ENCODE data around the gene DOK5. TPM values are rescaled to one million over a fixed set of nuclear protein-coding genes. Genes with fewer than 3 reads are reported as not detected.

Gene DOK5
- total RNA-seq, 4 donors from 2014 or later = 4.7 to 10.9 (median 7.3) TPM

DNA sequence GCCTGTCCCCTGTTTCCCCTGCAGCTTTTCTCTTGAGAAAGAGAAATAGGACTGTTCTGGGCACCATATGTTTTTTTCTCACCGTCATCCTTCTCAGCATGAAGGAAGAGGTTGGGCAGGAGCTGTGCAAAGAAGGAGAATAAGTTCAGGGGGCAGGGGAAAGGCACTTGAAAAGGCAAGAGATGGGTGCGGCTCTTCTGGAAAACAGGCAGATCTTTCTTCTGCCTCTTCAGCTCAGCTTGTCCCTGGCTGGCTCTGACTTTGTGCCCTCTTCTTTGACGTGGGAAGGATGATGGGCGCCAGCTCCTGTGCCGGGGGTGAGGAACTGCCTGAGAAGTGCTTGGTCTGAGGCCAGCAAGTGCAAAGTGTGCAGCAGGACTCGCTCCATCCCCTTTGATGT lies 206.5 kb downstream of the DOK5 start:
- DNase-seq = no peak

GRCh38 chr20:54688476-54688875 lies 213.1 kb downstream of the DOK5 start:
- intact Hi-C loops (cut with DNase I) = no loop called here
- no peak for DNase-seq
- Histone ChIP-seq H3K27ac (no peak overlapping the region), H3K9me3 (no peaks in the 10 kb centered on the region), H3K4me1 (no peaks in the 10 kb centered on the region), H3K4me3 (replicated peaks in 1 of 3) (no peak overlapping the region), H3K36me3 (no peaks in the 10 kb centered on the region), H3K27me3 (no peaks in the 10 kb centered on the region)
- TF ChIP-seq POLR2A (IDR thresholded peaks at IDR 0.05) (no peak), CTCF (IDR thresholded peaks at IDR 0.05) (no peak)
- WGBS, 2 donors = 92 to 95% methylated on average over 1 of the region's 1 CpG

More for the DNA sequence above, 206.5 kb downstream of the DOK5 start:
- Histone ChIP-seq H3K27ac (no peak overlapping the region), H3K36me3 (no peaks in the 10 kb centered on the region), H3K4me1 (no peaks in the 10 kb centered on the region), H3K9me3 (no peaks in the 10 kb centered on the region), H3K4me3 (replicated peaks in 1 of 3) (no peak overlapping the region), H3K27me3 (no peaks in the 10 kb centered on the region)
- intact Hi-C loops (cut with DNase I) = no loop called here
- TF ChIP-seq POLR2A (IDR thresholded peaks at IDR 0.05) (no peak), CTCF (IDR thresholded peaks at IDR 0.05) (no peak)
- WGBS, 2 donors = 16 to 31% methylated on average over 6 of the region's 6 CpGs

DNA sequence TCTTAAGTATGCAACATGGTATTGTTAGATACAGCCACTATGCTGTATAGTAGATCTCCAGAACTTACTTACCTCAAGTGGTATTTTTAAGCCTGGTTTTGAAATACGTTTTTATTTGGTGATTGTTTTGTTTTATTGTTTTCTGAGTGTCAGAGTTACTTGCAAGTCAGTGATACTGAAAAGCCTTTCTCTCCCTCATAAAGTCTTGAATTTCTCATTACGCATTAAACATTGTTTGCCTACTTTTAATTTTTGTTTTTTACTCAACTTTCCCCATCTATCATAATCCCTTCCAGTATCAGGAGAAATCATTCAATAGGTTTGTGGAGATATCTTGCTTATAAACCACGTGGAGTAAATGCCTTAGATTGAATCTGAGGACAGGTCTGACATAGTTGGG lies 214.9 kb downstream of the DOK5 start:
- H3K27me3 ChIP-seq = no peaks in the 10 kb centered on the region
- WGBS, 2 donors = 72 to 74% methylated on average over 3 of the region's 3 CpGs
- no peak for TF ChIP-seq POLR2A (IDR thresholded peaks at IDR 0.05)
- no peak for DNase-seq
- no peaks in the 10 kb centered on the region for H3K9me3 ChIP-seq
- H3K4me1 ChIP-seq = no peaks in the 10 kb centered on the region
- H3K36me3 ChIP-seq = no peaks in the 10 kb centered on the region
- H3K27ac ChIP-seq = no peak overlapping the region
- intact Hi-C loops (cut with DNase I) = no loop called here
- no peak overlapping the region for H3K4me3 ChIP-seq (replicated peaks in 1 of 3)

GRCh38 chr20:54691327-54691726 lies 215.9 kb downstream of the DOK5 start:
- Histone ChIP-seq H3K4me1 (no peaks in the 10 kb centered on the region), H3K9me3 (no peaks in the 10 kb centered on the region), H3K4me3 (replicated peaks in 1 of 3) (no peak overlapping the region), H3K36me3 (no peaks in the 10 kb centered on the region), H3K27ac (no peak overlapping the region), H3K27me3 (no peaks in the 10 kb centered on the region)
- TF ChIP-seq POLR2A (IDR thresholded peaks at IDR 0.05) = no peak
- no peak for TF ChIP-seq CTCF (IDR thresholded peaks at IDR 0.05)
- intact Hi-C loops (cut with DNase I) = no loop called here
- WGBS, 2 donors = 53 to 70% methylated on average over 2 of the region's 2 CpGs
- no peak for DNase-seq

GRCh38 chr20:54692168-54692887 lies 216.9 kb downstream of the DOK5 start:
- no peak for DNase-seq
- H3K4me3 ChIP-seq (replicated peaks in 1 of 3) = no peak overlapping the region
- intact Hi-C loops (cut with DNase I) = no loop called here
- H3K4me1 ChIP-seq = no peaks in the 10 kb centered on the region
- H3K27me3 ChIP-seq = no peaks in the 10 kb centered on the region
- no peaks in the 10 kb centered on the region for H3K9me3 ChIP-seq
- 65 to 73% methylated on average over 4 of the region's 4 CpGs for WGBS, 2 donors
- H3K36me3 ChIP-seq = no peaks in the 10 kb centered on the region
- TF ChIP-seq CTCF (IDR thresholded peaks at IDR 0.05) (no peak), POLR2A (IDR thresholded peaks at IDR 0.05) (no peak)
- H3K27ac ChIP-seq = no peak overlapping the region
